Limb (tissue), 2 donors: ENCODE results near the gene TMPRSS3.

Experiments used
- DNase-seq, 2 donors: peaks; one replicate each; pipeline ENCODE4 v3.0.0-alpha.2; 2016; ENCODE audit errors: extremely low spot score in 2 of 2

The TMPRSS3 gene

DNA sequence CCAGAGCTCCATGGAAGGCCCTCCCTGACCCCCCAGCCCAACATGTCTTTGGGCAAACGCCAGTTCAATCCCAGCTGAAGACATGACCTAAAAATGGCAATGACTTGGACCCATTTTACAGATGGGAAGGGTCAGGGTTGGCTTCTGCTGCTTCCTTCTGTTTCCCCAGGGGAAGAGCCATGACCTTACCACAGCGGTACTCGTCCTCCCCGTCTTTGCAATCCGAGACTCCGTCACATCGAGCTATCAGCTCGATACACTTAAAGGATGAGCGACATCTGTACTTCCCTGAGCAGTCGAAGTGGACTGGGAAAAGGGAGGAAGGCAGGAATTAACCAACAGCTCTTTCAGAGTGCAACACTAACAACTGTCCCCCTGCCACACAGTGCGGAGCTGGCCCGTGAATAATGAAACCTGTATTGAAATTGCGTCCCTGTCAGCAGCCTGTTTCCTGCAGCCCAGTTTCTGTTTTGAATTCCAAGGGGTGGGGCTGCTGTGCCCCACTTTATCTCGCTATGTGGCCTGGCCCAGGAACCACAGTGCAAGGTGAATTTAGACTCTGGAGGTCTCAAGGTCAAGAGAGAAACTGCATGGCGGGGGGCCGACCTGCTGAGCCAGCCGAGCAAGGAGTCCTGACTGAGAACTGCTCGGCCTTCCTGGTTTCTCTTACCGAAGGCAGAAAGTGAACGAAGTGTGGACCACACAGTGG, 7.0 kb downstream of the TMPRSS3 start:
- no peak for DNase-seq

DNA sequence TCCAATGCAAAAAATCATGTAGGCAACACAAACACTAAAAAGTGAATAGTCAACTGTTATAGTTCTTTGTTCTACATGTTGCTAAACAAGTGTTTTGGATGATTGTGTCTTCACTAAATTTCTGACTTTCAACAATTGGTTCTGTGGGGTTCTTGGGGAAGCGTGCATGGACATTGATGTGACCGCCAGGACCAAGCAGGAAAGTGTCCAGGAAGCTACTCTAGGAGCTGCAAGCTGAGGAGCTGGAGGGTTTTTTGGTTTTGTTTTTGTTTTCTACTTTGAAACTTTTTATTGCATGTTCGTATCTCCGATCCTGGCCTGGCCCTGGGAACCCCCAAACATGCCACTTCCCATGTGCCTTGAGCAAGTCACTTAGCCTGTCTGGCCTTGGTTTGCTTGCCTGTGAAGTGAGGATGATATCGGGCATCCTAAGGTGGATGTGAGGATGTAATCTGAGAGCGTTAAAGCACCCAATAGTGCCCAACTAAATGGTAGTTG, 8.0 kb downstream of the TMPRSS3 start:
- DNase-seq = no peak

DNA sequence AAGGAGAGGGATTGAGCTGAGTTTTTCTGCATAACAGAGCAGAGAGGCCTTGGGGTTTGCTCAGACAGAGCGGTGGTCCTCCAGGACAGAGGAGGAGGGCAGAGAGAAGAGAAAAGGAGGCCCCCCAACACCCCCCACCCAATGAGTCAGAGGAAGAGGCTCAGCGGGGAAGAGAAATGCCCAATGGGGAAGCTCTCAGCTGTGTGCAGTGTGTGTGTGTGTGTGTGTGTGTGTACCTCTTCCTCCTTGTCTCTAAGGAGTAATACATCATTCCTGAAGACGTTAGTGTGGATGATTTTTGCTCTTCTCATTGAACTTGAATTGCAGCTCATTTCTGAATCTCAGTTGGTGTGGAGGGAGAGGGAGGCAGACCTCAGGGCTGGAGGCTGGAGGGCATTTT, 8.7 kb downstream of the TMPRSS3 start:
- DNase-seq = no peak

DNA sequence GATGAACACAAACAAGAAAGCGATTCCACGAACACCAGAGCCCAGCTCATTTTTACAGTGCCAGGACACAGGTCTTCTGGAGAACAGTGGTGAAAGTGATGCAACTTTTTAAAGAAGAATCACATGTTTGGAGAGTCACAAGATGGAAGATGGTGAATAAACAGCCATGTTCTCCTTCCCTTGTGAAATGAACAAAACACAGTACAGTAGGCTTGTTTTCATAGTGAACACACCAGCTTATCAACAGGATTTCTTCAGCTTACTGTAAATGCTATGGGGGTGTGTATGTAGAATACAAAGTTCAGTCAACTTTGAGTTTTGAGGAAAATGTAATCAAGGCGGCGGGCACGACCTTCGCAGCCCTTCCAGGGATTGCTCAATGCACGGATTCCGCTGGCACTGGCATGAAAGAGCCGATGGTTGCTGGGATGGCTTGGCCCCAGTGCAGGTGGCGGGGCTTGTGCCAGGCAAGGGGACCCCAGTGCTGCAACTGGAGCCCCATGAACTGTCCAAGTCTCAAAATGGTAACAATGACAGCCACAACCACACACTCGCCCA, 9.7 kb downstream of the TMPRSS3 start:
- DNase-seq = no peak

DNA sequence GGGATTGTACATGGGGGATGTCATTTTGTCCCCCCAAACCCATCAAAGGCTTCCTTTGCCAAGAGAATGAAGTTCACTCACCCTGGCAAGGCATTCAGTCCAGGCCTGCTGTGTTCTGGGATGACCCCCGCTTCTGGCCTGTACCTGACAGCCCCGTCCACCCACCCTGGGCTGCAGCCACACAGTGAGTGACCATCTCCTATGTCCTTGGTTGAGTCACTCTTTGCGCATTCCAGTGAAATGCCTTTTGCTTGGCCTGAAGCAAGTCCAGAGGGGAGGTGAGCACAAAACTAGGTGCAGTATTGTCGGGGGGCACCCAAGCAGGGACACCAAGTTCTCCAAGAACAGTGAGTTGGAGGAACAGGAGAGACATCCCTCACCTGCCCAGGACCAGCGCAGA, 10.2 kb downstream of the TMPRSS3 start:
- DNase-seq = no peak

DNA sequence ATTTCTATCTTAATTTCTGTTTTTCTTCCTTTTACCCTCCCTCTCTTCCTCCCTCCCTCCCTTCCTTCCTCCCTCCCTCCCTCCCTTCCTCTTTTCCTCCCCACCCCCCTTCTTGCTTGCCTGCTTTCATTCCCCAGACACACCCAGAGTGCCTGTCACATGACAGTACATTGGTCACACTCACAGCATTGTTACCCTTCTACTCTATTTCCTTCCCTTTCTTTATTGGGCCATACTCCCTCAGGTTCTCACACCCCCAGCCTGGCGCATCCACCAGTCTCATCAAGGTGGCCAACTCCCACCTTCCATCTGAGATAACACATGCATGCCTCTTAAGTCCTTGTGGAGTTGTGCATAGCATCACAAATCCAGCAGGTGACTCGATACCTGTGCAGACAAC, 10.9 kb downstream of the TMPRSS3 start:
- DNase-seq = no peak

DNA sequence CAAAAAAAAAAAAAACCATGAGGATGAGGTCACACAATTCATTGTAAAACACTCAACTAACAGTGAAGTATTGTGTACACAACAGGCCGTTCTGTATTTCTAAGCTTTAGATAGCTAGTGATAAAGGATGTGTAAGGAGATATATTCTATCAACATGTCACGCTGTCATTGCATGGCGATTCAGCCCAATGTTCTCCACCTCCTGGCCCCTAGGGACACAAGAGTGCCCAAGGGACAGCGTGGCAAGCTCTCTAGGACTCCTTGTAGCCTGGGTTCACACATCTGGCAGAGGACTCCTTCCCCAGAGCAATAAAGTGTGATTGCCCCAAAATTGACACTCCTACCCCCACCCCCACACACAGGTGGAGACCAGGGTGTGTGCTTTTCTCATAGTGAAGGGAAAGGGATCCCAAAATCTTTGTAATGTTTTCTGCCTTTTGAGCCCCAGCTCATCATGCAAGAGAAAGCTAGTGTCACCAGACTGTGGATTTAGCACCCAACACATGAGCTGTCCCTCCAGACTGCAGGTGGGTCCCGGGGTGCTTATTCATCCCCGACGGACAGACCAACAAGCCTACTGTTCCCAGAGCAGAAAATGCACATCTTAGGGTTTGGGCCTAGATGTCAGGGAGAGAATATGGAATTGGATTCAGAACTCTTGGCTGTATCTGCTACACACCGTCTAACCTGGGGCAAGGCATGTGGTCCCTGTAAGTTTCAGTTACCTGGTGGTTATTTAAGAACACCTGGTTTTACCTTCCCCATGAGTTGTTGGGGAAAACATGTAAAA, 11.5 kb downstream of the TMPRSS3 start:
- DNase-seq = no peak

DNA sequence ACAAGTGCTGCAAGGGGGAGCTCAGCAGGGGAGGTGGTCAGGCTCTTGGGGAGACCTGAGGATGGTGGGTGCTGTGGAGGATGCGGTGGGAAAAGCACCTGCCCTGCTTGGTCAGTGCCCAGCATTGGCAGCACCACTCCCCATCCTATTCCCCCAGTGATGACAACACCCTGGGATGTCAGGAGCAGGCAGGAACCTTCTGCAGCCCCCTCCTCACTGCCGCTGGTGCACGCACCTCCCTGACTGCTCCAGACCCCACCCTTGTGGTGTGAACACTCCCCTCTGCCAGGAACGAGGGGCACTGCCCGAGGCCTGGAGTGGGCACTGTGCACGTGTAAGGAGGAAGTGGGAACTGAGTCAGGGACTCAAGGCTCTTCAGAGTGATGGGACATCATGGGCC, 12.5 kb downstream of the TMPRSS3 start:
- no peak for DNase-seq

DNA sequence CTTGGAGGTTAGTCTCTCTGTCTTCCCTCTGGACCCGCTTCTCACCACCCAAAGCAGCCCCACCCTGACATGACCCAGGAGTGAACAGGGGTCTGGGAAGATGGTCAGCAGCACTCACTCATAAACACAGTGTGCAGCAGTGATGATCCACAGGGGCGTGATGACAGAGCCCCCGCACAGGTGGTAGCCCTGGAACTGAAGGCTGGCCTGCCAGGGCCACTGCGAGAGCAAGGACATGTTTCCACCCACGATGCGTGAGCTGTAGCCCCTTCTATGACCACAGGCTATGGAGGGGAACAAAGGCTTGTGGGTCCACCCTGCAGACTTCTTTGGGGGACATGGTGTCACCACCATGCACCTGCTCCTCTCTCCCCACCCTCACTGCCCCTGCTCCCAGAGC, 12.9 kb downstream of the TMPRSS3 start:
- no peak for DNase-seq

DNA sequence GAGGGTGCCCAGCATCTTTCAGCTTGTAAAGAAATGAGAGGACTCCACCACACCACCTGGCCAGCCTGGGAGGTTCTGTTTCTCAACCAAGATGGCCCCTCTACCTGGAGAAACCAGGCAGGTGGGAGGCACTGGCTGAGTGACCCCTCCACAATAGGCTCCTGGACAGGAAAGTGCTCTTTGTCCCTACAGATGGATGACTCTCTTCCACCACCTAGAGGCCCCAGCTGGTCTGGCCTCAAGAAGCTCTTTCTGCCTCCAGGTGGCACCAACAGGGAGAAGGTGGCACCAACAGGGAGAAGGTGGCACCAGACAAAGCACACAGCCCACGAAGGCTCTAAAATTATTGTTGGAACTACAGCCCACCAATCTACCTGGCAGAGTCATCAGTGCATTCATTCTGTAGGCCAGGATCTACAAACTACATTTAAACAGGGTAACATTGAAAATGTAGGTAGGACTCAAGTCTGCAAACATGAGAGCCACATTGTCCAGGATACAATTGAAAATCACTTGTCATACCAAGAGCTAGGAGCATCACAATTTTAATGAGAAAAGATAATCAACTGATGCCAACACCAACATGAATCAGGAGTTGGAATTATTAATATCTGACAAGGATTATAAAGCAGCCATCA, 14.4 kb downstream of the TMPRSS3 start:
- DNase-seq = no peak

DNA sequence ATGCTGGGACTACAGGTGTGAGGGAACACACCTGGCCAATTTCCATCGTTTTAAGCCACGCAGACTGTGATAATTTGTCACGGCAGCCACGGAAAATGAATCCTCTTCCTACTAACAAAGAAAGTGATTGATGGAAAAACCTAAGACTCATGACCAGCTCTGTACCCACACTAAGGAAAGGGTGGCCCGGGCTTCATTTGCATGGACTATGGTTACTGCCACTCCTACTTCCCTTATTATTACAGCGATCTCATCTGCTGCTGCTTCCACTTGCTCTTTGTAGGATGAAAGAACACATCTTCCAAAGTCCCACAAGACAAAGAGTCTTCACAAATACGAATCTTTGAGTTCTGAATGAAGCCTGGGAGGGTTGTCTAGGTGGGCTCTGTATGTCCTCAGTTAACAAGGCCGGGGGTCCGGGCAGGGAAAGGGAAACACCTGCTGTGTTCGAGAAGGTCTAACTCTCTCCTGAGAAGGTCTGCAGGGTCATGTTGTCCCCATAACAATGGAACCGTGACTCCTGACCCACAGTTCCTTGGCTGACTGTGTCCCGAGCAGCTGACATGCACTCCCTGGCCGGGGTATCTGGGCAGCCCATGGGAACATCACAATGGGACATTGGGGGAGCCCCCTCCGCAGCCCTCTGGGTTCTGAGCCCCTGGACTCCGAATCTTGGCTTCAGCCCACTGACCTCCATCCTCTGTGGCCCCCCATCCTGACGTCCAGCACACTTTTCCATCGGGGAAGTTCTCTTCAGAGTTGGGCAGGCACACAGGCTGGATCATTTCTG, 16.2 kb downstream of the TMPRSS3 start:
- DNase-seq = no peak

DNA sequence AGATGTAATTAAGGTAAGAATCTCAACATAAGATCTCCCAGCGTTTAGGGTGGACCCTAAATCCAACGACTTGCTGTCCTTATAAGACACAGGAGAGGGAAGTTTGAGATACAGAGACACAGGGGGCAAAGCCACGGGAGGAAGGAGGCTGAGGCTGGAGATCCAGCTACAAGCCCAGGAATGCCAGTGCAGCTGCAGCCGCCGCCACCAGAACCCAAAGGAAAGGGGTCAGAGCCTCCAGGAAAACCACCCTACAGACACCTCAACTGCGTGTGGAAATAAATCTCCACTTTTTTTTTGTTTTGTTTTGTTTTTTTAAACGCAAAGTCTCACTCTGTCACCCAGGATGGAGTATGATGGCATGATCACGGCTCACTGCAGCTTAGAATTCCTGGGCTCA, 17.4 kb downstream of the TMPRSS3 start:
- DNase-seq = no peak

DNA sequence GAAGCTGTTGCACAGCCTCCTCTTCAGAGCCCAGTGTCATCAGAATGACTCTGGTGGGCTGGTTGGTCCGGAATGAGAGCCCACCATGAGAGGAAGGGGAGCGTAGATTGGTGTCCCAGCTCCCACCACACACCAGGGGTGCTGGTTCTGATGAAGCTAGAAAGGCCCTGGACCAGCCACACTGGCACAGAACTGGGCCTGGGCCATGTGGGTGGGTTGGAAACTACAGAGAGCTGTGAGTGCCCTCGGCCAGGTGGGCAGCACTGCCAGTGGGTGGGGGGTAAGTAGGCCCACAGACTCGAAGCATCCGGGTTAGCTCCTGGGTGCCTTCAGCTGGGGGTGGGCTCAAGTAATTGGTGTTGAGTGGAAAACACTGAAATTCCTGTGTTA, 17.9 kb downstream of the TMPRSS3 start:
- no peak for DNase-seq

DNA sequence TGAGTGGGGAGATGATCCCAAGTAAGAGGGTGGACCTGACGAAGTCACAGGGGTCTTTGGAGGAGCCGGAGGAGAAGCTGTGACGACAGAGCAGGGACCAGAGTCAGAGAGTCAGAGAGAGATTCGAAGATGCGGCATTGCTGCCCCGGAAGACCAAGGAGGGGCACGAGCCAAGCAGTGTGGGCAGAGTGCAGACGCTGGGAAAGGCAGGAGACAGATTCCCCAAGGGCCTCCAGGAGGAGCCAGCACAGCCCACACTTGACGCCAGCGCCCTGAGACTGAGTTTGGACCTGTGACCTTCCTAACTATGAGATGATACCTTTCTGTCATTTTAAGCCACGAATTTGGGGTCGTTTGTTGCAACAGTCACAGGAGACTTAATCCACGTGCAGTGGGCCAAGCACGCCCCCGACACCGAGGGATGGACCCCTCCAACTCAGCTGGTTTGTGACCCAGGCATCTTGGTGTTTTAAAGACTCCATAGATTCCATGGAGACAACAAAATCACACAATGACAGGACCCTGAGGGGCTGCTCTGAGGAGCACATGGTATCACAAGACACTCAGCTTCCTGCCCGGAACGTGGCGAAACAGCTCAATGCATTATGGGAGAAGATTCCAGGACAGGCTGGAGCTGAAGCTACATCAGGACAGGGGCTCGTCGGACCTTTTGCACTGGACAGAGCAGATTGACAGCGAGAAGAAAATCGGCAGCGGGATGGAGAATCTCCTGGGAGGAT, 18.5 kb downstream of the TMPRSS3 start:
- DNase-seq = no peak

DNA sequence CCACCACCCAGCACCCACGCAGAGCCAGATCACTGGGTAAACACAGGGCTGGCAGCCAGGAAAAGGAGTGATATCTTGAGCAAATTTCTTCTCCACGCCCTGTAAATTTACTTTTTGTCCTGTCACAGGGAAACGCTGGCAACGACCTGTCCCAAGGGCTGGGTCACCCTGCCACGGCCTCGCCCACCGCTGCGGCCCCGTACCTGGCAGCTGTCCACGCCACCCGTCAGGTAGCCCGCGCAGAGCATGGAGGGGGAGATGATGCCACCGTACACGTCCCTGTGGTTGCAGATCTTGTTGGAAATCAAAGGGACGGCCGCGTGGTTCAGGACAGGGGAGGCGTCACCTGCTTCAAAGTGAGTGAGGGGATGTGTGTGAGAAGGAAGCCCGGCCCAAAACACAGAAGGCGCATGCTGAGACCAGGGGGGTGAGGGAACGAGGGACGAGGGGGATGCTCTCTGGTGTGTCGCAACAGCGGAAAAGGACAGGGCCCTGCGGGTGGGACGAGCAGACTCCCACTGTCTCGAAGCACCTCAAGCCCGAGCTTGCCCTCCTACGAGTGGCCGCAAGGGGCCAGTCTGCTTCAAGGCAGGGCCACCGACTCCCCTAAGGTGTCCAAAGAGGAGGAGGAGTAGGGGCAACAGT, 19.4 kb downstream of the TMPRSS3 start:
- DNase-seq = no peak

DNA sequence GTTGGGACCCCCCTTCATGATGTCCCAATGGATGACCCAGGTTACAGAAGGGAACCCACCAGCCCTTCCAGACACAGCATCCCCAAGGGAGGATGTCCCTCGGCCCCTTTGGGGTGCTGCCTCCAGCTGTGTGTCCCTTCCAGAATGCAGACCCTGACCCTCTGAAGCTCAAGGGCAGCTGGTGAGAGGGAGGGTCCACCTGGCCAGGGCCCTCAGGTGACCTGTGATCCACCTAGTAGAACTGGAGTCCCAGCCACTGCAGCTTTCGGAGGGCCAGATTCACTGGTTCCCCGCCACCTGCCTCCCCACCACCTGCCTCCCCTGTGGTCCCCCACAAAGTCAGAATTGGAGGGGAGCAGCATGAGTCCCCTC, 19.9 kb downstream of the TMPRSS3 start:
- DNase-seq = no peak

DNA sequence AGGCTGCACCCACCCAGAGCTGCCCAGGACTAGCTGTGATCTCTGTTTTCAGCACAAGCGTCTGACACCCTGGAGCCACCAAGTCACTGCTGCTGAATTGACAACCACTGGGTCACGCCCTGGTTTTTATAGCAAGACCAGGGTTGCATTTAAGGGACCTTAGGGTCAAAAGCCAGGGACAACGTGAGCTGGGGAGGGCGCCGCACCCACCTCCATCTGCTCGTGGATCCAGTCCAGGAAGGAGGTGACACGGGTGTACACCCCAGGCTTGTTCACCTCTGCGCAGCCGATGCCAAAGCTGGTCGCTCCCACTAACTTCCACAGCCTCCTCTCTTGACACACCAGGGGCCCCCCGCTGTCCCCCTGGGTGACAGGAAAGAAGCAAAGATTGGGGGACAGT, 20.3 kb downstream of the TMPRSS3 start:
- DNase-seq = no peak

DNA sequence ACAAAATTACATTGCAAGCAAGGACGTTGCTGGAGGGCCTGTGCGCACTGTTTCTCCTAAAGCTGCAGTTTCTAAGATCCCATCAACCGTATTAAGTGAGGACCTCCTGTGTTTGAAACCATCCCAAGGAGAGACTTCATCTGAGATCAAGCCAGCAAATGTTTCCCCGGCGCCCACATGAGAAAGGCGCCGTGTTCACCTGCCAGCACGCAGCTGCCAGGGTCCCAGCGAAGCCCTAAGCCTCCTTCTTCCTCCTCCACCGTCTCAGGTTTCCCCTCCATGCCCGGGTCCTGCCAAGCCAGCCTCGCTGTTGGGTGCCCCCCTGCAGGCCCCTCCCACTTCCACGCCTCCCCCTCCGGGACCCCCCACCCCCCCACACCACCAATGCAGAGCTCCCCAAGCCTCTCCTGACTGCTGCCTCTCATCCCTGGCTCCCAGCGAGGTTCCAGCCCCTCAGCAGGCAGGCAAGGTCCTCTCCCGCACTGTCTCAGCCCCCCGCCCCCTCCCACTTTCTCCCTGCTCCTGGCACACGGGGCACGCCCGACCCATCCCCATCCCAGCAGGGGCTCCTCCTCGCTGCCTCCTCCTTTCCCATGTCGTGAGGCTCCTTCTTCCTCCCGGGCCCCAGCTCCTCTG, 20.9 kb downstream of the TMPRSS3 start:
- peak in 1 of 2 donors; percentile 50 for DNase-seq

DNA sequence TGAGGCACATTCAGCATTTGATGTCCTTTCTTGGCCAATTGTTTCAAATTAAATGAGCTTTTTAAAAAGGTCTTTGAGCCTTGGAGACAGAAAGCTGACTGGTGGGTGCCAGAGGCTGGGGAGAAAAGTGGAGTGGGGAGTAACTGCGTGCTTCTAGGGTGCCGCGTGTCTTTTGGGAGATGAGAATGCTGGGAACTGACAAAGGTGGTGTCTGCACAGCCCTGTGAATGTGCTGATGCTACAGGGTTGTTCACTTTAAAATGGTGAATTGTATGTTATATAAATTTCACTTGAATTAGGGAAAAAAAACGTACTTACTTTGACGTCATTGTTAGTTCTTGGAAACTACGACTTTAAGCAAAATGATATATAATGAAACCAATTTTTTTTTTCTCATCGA, 21.4 kb downstream of the TMPRSS3 start:
- no peak for DNase-seq
